IMR-90 (cell line): ENCODE measurements around the gene SHB.

Experiments used
- BHLHE40 ChIP-seq: fragments of 150-350 bp; IDR thresholded peaks from 2 replicates; pipeline ENCODE4 v1.6.1; 2016; ENCODE audit warnings: mild to moderate bottlenecking, low read depth, low read length
- CEBPB ChIP-seq: IDR thresholded peaks from 2 replicates; pipeline ENCODE4 v1.6.1; 2012; ENCODE audit warnings: low read depth, low read length, improper control_type of control experiment
- CHD1 ChIP-seq: IDR thresholded peaks from 2 replicates; pipeline ENCODE4 v1.6.1; 2012; ENCODE audit warnings: low read depth, low read length, improper control_type of control experiment
- CTCF ChIP-seq: conservative IDR thresholded peaks from 2 replicates; pipeline ENCODE4 v1.5.1; 2012; ENCODE audit warnings: mild to moderate bottlenecking, low read depth, low read length, improper control_type of control experiment
- MAFK ChIP-seq: IDR thresholded peaks from 2 replicates; pipeline ENCODE4 v1.6.1; 2012; ENCODE audit warnings: low read depth, low read length, improper control_type of control experiment
- MAZ ChIP-seq: IDR thresholded peaks from 2 replicates; pipeline ENCODE4 v1.6.1; 2012; ENCODE audit warnings: low read depth, mild to moderate bottlenecking, low read length, improper control_type of control experiment, moderate library complexity, borderline replicate concordance
- MXI1 ChIP-seq: IDR thresholded peaks from 2 replicates; pipeline ENCODE4 v1.6.1; 2012; ENCODE audit warnings: low read depth, mild to moderate bottlenecking, low read length, moderate library complexity, borderline replicate concordance
- POLR2A ChIP-seq: IDR thresholded peaks from 2 replicates; pipeline ENCODE4 v1.6.1; 2012; ENCODE audit warnings: mild to moderate bottlenecking, low read depth, low read length
- RAD21 ChIP-seq: IDR thresholded peaks from 2 replicates; pipeline ENCODE4 v1.6.1; 2012; ENCODE audit warnings: low read length, improper control_type of control experiment
- RCOR1 ChIP-seq: IDR thresholded peaks from 2 replicates; pipeline ENCODE4 v1.6.1; 2012; ENCODE audit warnings: mild to moderate bottlenecking, low read length, improper control_type of control experiment; ENCODE audit not compliant: insufficient replicate concordance
- RFX5 ChIP-seq: IDR thresholded peaks from 2 replicates; pipeline ENCODE4 v1.8.0; 2012; ENCODE audit warnings: low read depth, mild to moderate bottlenecking, low read length, moderate library complexity
- SMC3 ChIP-seq: fragments of 150-350 bp; IDR thresholded peaks from 2 replicates; pipeline ENCODE4 v1.6.1; 2016; ENCODE audit warnings: low read depth, mild to moderate bottlenecking, antibody characterized with exemption, low read length, moderate library complexity
- TF ChIP-seq, protein P1 (sequence below): fragments of 150-350 bp; IDR thresholded peaks from 2 replicates; pipeline ENCODE4 v1.6.1; 2017; ENCODE audit warnings: mild to moderate bottlenecking, antibody characterized with exemption, low read length, low read depth
- TF ChIP-seq, protein P2 (sequence below): fragments of 150-350 bp; IDR thresholded peaks from 2 replicates; pipeline ENCODE4 v1.6.1; 2016; ENCODE audit warnings: low read depth, mild to moderate bottlenecking, low read length, moderate library complexity, borderline replicate concordance

DNA sequence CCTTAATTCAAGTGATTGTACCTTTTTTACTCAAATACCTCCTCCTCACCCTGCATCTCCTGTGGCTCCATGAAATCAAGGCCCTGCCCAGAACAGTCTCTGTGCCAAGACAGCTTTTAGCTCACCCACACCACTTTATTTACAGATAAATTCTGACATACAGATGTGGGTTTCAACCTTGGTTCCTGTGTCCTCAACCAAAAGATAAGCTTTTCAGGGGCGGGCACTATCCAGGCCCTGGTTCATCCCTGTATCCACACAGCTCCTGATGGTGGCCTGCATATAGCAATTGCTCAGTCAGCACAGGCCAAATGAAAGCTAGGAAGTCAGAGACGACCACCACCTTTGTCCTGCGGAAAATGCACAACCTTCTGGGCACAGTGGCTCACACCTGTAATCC lies 8.3 kb downstream of the SHB start:
- TF ChIP-seq POLR2A: no peak
- TF ChIP-seq CTCF: no peak
- TF ChIP-seq, protein P1, sequence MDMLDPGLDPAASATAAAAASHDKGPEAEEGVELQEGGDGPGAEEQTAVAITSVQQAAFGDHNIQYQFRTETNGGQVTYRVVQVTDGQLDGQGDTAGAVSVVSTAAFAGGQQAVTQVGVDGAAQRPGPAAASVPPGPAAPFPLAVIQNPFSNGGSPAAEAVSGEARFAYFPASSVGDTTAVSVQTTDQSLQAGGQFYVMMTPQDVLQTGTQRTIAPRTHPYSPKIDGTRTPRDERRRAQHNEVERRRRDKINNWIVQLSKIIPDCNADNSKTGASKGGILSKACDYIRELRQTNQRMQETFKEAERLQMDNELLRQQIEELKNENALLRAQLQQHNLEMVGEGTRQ: no peak
- no peak for TF ChIP-seq SMC3
- TF ChIP-seq CEBPB: no peak
- TF ChIP-seq RAD21: no peak
- no peak for TF ChIP-seq MAZ
- TF ChIP-seq MXI1: no peak
- no peak for TF ChIP-seq BHLHE40
- TF ChIP-seq MAFK: no peak
- TF ChIP-seq RCOR1: no peak
- no peak for TF ChIP-seq RFX5
- TF ChIP-seq, protein P2, sequence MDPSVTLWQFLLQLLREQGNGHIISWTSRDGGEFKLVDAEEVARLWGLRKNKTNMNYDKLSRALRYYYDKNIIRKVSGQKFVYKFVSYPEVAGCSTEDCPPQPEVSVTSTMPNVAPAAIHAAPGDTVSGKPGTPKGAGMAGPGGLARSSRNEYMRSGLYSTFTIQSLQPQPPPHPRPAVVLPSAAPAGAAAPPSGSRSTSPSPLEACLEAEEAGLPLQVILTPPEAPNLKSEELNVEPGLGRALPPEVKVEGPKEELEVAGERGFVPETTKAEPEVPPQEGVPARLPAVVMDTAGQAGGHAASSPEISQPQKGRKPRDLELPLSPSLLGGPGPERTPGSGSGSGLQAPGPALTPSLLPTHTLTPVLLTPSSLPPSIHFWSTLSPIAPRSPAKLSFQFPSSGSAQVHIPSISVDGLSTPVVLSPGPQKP: no peak
- TF ChIP-seq CHD1: no peak
